ENCODE results near the gene RAD51B.

DNA sequence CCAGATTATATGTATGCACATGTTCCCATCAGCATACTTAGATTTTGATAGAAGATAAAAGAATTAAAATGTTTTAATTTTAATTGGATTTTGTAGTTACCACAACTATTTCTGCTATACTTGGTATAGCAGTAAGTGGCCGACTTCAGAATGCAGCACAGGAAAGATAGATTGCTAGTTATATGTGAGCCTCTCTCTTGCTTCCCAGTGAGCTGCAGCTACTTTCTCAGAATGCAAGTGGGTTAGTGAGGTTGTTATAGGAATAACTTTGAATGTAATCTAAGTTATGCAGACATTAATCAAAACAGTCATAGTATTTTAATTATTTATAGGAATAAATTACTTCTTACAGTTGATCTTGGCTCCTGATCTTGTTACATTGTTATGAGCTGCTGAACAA, 240.6 kb downstream of the RAD51B start:
- TF ChIP-seq, protein P1, sequence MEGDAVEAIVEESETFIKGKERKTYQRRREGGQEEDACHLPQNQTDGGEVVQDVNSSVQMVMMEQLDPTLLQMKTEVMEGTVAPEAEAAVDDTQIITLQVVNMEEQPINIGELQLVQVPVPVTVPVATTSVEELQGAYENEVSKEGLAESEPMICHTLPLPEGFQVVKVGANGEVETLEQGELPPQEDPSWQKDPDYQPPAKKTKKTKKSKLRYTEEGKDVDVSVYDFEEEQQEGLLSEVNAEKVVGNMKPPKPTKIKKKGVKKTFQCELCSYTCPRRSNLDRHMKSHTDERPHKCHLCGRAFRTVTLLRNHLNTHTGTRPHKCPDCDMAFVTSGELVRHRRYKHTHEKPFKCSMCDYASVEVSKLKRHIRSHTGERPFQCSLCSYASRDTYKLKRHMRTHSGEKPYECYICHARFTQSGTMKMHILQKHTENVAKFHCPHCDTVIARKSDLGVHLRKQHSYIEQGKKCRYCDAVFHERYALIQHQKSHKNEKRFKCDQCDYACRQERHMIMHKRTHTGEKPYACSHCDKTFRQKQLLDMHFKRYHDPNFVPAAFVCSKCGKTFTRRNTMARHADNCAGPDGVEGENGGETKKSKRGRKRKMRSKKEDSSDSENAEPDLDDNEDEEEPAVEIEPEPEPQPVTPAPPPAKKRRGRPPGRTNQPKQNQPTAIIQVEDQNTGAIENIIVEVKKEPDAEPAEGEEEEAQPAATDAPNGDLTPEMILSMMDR (IDR thresholded peaks at IDR 0.05 in 2 of 3, conservative IDR thresholded peaks at IDR 0.05 in 1 of 3; ENCODE audit: borderline replicate concordance in 1 of 3, insufficient read depth in 1 of 3, low read depth in 2 of 3, low read length in 2 of 3): no peak
- TF ChIP-seq POLR2AphosphoS5 (IDR thresholded peaks at IDR 0.05; ENCODE audit: low read depth, low read length) (no peak), SIN3A (IDR thresholded peaks at IDR 0.05; ENCODE audit: low read depth) (no peak), YY1 (IDR thresholded peaks at IDR 0.05; ENCODE audit: extremely low read depth, insufficient replicate concordance, low read depth, low read length) (no peak), ZNF274 (IDR thresholded peaks at IDR 0.05; ENCODE audit: low read depth, low read length) (no peak), POLR2A (IDR thresholded peaks at IDR 0.05; ENCODE audit: borderline replicate concordance, extremely low read depth, insufficient read depth, insufficient read length) (no peak), SP1 (IDR thresholded peaks at IDR 0.05; ENCODE audit: low read depth) (no peak), EZH2phosphoT487 (IDR thresholded peaks at IDR 0.05; ENCODE audit: borderline replicate concordance) (no peak), JUND (IDR thresholded peaks at IDR 0.05) (no peak)
- TF ChIP-seq, protein P2, sequence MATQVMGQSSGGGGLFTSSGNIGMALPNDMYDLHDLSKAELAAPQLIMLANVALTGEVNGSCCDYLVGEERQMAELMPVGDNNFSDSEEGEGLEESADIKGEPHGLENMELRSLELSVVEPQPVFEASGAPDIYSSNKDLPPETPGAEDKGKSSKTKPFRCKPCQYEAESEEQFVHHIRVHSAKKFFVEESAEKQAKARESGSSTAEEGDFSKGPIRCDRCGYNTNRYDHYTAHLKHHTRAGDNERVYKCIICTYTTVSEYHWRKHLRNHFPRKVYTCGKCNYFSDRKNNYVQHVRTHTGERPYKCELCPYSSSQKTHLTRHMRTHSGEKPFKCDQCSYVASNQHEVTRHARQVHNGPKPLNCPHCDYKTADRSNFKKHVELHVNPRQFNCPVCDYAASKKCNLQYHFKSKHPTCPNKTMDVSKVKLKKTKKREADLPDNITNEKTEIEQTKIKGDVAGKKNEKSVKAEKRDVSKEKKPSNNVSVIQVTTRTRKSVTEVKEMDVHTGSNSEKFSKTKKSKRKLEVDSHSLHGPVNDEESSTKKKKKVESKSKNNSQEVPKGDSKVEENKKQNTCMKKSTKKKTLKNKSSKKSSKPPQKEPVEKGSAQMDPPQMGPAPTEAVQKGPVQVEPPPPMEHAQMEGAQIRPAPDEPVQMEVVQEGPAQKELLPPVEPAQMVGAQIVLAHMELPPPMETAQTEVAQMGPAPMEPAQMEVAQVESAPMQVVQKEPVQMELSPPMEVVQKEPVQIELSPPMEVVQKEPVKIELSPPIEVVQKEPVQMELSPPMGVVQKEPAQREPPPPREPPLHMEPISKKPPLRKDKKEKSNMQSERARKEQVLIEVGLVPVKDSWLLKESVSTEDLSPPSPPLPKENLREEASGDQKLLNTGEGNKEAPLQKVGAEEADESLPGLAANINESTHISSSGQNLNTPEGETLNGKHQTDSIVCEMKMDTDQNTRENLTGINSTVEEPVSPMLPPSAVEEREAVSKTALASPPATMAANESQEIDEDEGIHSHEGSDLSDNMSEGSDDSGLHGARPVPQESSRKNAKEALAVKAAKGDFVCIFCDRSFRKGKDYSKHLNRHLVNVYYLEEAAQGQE (IDR thresholded peaks at IDR 0.05; ENCODE audit: low read depth): no peak

Measured in HCT116 (cell line).